ENCODE results near the gene PCDH7. TPM values are rescaled to one million over a fixed set of nuclear protein-coding genes. Genes with fewer than 3 reads are reported as not detected.

PCDH7 gene
- total RNA-seq, 1 experiment from 2014 or later = 5.6 TPM

GRCh38 chr4:30760551-30760950 is 40.4 kb downstream of the PCDH7 start:
- POLR2A ChIA-PET = no interaction called here
- H3K27me3 Mint-ChIP-seq (ENCODE audit: insufficient read depth, unreplicated experiment) = no peaks in the 10 kb centered on the region
- no peaks in the 10 kb centered on the region for H3K4me1 Mint-ChIP-seq (ENCODE audit: insufficient read depth, unreplicated experiment)
- intact Hi-C loops (cut with micrococcal nuclease) = no loop called here
- BruUV-seq (replicated peaks) = no TSS peak
- CTCF ChIA-PET = interaction anchor here (1.5 kb wide), 1 partner anchor 10 kb away, joined by 4 read pairs; no protein-coding TSS in a partner anchor
- TF ChIP-seq, protein P1, sequence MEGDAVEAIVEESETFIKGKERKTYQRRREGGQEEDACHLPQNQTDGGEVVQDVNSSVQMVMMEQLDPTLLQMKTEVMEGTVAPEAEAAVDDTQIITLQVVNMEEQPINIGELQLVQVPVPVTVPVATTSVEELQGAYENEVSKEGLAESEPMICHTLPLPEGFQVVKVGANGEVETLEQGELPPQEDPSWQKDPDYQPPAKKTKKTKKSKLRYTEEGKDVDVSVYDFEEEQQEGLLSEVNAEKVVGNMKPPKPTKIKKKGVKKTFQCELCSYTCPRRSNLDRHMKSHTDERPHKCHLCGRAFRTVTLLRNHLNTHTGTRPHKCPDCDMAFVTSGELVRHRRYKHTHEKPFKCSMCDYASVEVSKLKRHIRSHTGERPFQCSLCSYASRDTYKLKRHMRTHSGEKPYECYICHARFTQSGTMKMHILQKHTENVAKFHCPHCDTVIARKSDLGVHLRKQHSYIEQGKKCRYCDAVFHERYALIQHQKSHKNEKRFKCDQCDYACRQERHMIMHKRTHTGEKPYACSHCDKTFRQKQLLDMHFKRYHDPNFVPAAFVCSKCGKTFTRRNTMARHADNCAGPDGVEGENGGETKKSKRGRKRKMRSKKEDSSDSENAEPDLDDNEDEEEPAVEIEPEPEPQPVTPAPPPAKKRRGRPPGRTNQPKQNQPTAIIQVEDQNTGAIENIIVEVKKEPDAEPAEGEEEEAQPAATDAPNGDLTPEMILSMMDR (IDR thresholded peaks at IDR 0.05; ENCODE audit: unreplicated experiment) = no peak
- no peak for DNase-seq (ENCODE audit: unreplicated experiment)
- no peaks in the 10 kb centered on the region for H3K9me3 Mint-ChIP-seq (ENCODE audit: unreplicated experiment)
- H3K4me3 Mint-ChIP-seq (ENCODE audit: unreplicated experiment) = no peak overlapping the region
- H3K27ac Mint-ChIP-seq (ENCODE audit: low read depth, unreplicated experiment) = no peak overlapping the region
- H3K36me3 Mint-ChIP-seq (ENCODE audit: insufficient read depth, unreplicated experiment) = no peaks in the 10 kb centered on the region

- H3K4me1 Mint-ChIP-seq (ENCODE audit: insufficient read depth, unreplicated experiment) = no peaks in the 10 kb centered on the region
- H3K27me3 Mint-ChIP-seq (ENCODE audit: insufficient read depth, unreplicated experiment) = no peaks in the 10 kb centered on the region
- CTCF ChIA-PET = no interaction called here
- intact Hi-C loops (cut with micrococcal nuclease) = no loop called here
- BruUV-seq (replicated peaks) = no TSS peak
- H3K4me3 Mint-ChIP-seq (ENCODE audit: unreplicated experiment) = no peak overlapping the region
- H3K9me3 Mint-ChIP-seq (ENCODE audit: unreplicated experiment) = no peaks in the 10 kb centered on the region
- H3K27ac Mint-ChIP-seq (ENCODE audit: low read depth, unreplicated experiment) = no peak overlapping the region
- DNase-seq (ENCODE audit: unreplicated experiment) = peak; percentile 37
- POLR2A ChIA-PET = interaction anchor here (0.6 to 0.8 kb wide), 2 partner anchors 9 to 45 kb away, joined by 3 to 4 read pairs; no protein-coding TSS in a partner anchor
- TF ChIP-seq, protein P1 (IDR thresholded peaks at IDR 0.05; ENCODE audit: unreplicated experiment) = no peak
- H3K36me3 Mint-ChIP-seq (ENCODE audit: insufficient read depth, unreplicated experiment) = no peaks in the 10 kb centered on the region
Observed at GRCh38 chr4:30763321-30763727, 43.2 kb downstream of the PCDH7 start.

DNA sequence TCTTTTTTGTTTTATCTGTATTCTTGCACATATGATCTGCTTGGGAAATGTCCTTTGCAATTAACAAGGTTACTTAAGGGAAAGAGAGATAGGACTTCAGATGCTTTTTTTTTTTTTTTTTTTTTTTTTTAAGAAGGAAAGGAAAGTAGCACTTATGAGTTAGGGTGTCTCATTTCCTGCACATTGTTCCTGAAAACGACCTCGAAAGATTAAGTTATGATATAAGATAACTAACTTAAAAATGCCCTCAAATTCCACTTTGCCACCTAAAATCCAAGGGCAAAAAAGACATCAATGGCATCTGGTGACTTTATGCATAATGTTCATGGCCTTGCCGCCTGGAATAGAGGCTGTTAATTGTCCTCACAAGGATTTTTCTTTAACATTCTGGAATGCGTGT is 44.9 kb downstream of the PCDH7 start:
- no peak overlapping the region for H3K4me3 Mint-ChIP-seq (ENCODE audit: unreplicated experiment)
- no peaks in the 10 kb centered on the region for H3K36me3 Mint-ChIP-seq (ENCODE audit: insufficient read depth, unreplicated experiment)
- TF ChIP-seq, protein P1 (IDR thresholded peaks at IDR 0.05; ENCODE audit: unreplicated experiment) = no peak
- POLR2A ChIA-PET = no interaction called here
- H3K4me1 Mint-ChIP-seq (ENCODE audit: insufficient read depth, unreplicated experiment) = no peaks in the 10 kb centered on the region
- DNase-seq (ENCODE audit: unreplicated experiment) = no peak
- intact Hi-C loops (cut with micrococcal nuclease) = no loop called here
- no TSS peak for BruUV-seq (replicated peaks)
- H3K27ac Mint-ChIP-seq (ENCODE audit: low read depth, unreplicated experiment) = no peak overlapping the region
- no peaks in the 10 kb centered on the region for H3K27me3 Mint-ChIP-seq (ENCODE audit: insufficient read depth, unreplicated experiment)
- no peaks in the 10 kb centered on the region for H3K9me3 Mint-ChIP-seq (ENCODE audit: unreplicated experiment)
- CTCF ChIA-PET = no interaction called here

GRCh38 chr4:30767147-30767845 is 47.1 kb downstream of the PCDH7 start:
- Mint-ChIP-seq H3K27me3 (ENCODE audit: insufficient read depth, unreplicated experiment) (no peaks in the 10 kb centered on the region), H3K4me3 (ENCODE audit: unreplicated experiment) (no peak overlapping the region), H3K9me3 (ENCODE audit: unreplicated experiment) (no peaks in the 10 kb centered on the region), H3K36me3 (ENCODE audit: insufficient read depth, unreplicated experiment) (no peaks in the 10 kb centered on the region), H3K27ac (ENCODE audit: low read depth, unreplicated experiment) (no peak overlapping the region), H3K4me1 (ENCODE audit: insufficient read depth, unreplicated experiment) (no peaks in the 10 kb centered on the region)
- no peak for DNase-seq (ENCODE audit: unreplicated experiment)
- ChIA-PET CTCF (interaction anchor here (0.6 kb wide), 1 partner anchor 958 kb away, joined by 3 read pairs; no protein-coding TSS in a partner anchor), POLR2A (interaction anchor here (0.7 kb wide), 1 partner anchor 93 kb away, joined by 3 read pairs; no protein-coding TSS in a partner anchor)
- intact Hi-C loops (cut with micrococcal nuclease) = no loop called here
- TF ChIP-seq, protein P1 (IDR thresholded peaks at IDR 0.05; ENCODE audit: unreplicated experiment) = no peak
- BruUV-seq (replicated peaks) = no TSS peak
